Body of pancreas (tissue), 4 donors: ENCODE results near the gene KCND2.

Source experiments
- POLR2A ChIP-seq, 3 donors: fragments of 450-650 bp; IDR thresholded peaks; one replicate each; pipeline ENCODE4 v1.6.1; 2016; ENCODE audit warnings: antibody characterized with exemption in 3 of 3, mild to moderate bottlenecking in 2 of 3
- TF ChIP-seq, protein P1 (sequence below), 7 experiments: fragments of 450-650 bp in 4 of 7; fragments of 200-600 bp in 3 of 7; sonication (generic) in 3 of 7; IDR thresholded peaks; one replicate each; pipeline ENCODE4 v1.5.1; 2016 to 2019; ENCODE audit warnings: antibody characterized with exemption in 7 of 7

DNA sequence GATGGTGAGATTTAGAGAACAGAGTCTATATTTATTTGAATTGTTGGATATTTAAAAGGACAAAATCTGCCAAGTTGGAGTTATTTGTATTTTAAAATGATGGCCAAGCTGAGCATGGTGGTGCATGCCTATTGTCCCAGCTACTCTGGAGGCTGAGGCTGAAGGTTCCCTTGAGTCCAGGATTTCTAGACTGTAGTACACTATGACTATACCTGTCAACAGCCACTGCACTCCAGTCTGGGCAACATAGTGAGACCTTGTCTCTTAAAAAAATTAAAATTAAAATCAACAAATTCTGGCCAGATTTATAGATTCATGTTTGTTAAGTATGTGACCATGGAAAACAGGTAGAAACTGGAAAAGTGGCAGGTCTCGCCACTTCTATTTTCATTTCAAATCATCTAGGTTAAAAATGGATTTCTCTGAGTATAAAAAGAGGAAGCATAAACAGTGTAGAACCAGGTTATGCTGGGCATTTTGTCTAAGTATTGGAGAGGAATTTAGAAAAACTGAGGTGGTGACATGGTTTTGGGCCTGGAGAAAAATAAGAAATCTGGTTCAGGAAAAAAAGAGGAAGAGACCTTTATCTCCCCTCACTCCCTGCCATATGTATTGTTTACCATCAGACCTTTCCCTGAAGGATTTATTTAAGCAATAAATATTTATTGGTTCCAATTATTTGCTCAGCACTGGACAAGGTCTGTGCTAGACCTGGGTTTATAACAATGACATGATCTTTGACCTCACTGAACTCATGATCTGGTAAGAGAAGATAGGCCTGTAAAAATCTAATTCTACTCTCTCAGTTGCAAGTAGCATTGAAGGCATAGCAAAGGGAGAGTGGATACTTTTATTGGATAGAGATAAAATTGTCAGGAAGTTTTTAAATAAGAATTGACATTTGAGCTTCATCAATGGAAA lies 450.8 kb downstream of the KCND2 start:
- TF ChIP-seq, protein P1, sequence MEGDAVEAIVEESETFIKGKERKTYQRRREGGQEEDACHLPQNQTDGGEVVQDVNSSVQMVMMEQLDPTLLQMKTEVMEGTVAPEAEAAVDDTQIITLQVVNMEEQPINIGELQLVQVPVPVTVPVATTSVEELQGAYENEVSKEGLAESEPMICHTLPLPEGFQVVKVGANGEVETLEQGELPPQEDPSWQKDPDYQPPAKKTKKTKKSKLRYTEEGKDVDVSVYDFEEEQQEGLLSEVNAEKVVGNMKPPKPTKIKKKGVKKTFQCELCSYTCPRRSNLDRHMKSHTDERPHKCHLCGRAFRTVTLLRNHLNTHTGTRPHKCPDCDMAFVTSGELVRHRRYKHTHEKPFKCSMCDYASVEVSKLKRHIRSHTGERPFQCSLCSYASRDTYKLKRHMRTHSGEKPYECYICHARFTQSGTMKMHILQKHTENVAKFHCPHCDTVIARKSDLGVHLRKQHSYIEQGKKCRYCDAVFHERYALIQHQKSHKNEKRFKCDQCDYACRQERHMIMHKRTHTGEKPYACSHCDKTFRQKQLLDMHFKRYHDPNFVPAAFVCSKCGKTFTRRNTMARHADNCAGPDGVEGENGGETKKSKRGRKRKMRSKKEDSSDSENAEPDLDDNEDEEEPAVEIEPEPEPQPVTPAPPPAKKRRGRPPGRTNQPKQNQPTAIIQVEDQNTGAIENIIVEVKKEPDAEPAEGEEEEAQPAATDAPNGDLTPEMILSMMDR (IDR thresholded peaks at IDR 0.05): no peak
- no peak for TF ChIP-seq POLR2A (IDR thresholded peaks at IDR 0.05)
